Activated T-helper 1 cell treated with anti-CD3 and anti-CD28 coated beads, Interleukin-12 subunit alpha, Interleukin-12 subunit beta, Interleukin-2, Interleukin-4 antibody, amounts not matched to agents 30 ng/mL and 10 ng/mL and 1 ng/mL, durations not matched to agents 14 hours and 24 hours and 36 hours (primary cell): ENCODE results near the gene FGD3. TPM values are rescaled to one million over a fixed set of nuclear protein-coding genes. Genes with fewer than 3 reads are reported as not detected.
"Not testable (repeated sequence)": the region's sequence is repeated elsewhere in the genome, so short reads cannot be mapped to it uniquely, and the experiment has no call there.

ENCODE experiments used
- DNase-seq: peaks from one replicate; pipeline ENCODE4 v3.0.0; 2021; ENCODE audit warnings: low spot score
- H3K27ac Mint-ChIP-seq: one replicate; pipeline ENCODE4 v1.8.0; 2021; ENCODE audit warnings: mild to moderate bottlenecking, mixed read lengths
- H3K27me3 Mint-ChIP-seq: one replicate; pipeline ENCODE4 v1.8.0; 2022; ENCODE audit warnings: mild to moderate bottlenecking, moderate library complexity, mixed read lengths; ENCODE audit not compliant: insufficient read depth
- H3K36me3 Mint-ChIP-seq: one replicate; pipeline ENCODE4 v1.8.0; 2021; ENCODE audit warnings: low read depth, mixed read lengths
- H3K4me1 Mint-ChIP-seq: one replicate; pipeline ENCODE4 v1.8.0; 2021; ENCODE audit warnings: low read depth, mixed read lengths
- H3K4me3 Mint-ChIP-seq: one replicate; pipeline ENCODE4 v1.8.0; 2021; ENCODE audit warnings: mild to moderate bottlenecking, moderate library complexity, mixed read lengths
- H3K9me3 Mint-ChIP-seq: one replicate; pipeline ENCODE4 v1.8.0; 2021; ENCODE audit warnings: mixed read lengths
- intact Hi-C: fragments of 100-400 bp; cut with micrococcal nuclease; formaldehyde crosslinking; loops from one replicate; pipeline ENCODE4 v1.15.1; 2024
- total RNA-seq: library from RNA; stranded (reverse); gene quantifications from 2 replicates; pipeline ENCODE4 v1.2.3, GENCODE V29; 2022

FGD3 gene, protein sequence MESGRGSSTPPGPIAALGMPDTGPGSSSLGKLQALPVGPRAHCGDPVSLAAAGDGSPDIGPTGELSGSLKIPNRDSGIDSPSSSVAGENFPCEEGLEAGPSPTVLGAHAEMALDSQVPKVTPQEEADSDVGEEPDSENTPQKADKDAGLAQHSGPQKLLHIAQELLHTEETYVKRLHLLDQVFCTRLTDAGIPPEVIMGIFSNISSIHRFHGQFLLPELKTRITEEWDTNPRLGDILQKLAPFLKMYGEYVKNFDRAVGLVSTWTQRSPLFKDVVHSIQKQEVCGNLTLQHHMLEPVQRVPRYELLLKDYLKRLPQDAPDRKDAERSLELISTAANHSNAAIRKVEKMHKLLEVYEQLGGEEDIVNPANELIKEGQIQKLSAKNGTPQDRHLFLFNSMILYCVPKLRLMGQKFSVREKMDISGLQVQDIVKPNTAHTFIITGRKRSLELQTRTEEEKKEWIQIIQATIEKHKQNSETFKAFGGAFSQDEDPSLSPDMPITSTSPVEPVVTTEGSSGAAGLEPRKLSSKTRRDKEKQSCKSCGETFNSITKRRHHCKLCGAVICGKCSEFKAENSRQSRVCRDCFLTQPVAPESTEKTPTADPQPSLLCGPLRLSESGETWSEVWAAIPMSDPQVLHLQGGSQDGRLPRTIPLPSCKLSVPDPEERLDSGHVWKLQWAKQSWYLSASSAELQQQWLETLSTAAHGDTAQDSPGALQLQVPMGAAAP
- total RNA-seq: 43.9 and 44.0 TPM in 2 replicates

DNA sequence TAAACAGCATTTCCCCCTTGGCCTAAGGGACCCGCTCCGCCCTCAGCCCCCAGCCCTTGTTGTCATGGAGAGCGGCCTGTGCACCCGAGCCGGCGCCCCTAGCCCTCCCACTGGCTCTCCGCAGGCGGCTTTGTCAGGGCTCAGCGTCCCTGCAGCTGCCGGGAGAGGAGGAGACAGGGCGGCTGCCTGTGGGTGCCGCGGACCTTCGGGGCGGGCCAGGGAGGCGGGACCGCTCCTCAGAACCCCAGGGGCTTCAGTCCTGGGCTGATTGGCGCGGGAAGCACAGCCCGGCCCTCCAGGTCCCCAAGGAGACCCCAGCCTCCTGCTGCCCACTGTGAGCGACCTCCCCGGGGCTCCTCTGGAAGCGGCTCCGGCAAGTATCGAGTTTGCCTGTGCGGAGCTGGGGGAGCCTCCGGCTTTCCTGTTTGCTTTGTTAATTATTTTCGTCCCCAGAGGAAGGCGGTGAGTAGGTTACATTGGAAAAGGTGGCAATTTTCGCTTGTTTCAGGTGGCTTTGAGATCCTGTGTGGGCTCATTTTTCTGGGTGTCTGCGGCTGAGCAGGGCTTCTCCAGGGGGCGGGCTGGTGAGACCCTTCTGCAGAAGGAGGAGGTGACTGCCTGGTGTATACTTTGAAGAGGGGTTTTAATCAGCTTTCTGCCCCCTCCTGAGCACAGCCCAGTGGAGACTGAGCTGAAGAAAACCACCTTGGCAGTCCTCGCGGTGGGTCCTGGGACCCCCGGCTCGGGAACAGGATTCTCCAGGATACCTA lies at the start of gene FGD3:
FGD3 (plus strand) TSS at position 256 of the 770 bp plus-strand sequence. CDS start 28,734 bp downstream, outside the sequence.
- peak within 1 kb of the TSS; percentile 84 for H3K4me3 Mint-ChIP-seq
- peaks cover 13% of the 10 kb centered on the region for H3K27me3 Mint-ChIP-seq
- H3K27ac Mint-ChIP-seq: no peak within 1 kb of the TSS
- no peak for DNase-seq
- H3K9me3 Mint-ChIP-seq: no peaks in the 10 kb centered on the region
- intact Hi-C loops: no loop called here
- H3K36me3 Mint-ChIP-seq: peaks cover 2% of the 10 kb centered on the region
- peaks cover 27% of the 10 kb centered on the region for H3K4me1 Mint-ChIP-seq

DNA sequence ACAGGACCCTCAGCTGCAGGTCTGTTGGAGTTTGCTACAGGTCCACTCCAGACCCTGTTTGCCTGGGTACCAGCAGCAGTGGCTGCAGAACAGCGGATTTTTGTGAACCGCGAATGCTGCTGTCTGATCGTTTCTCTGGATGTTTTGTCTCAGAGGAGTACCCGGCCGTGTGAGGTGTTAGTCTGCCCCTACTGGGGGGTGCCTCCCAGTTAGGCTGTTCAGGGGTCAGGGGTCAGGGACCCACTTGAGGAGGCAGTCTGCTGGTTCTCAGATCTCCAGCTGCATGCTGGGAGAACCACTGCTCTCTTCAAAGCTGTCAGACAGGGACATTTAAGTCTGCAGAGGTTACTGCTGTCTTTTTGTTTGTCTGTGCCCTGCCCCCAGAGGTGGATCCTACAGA lies 42.2 kb upstream of the FGD3 start:
- H3K27me3 Mint-ChIP-seq, H3K9me3 Mint-ChIP-seq, H3K4me1 Mint-ChIP-seq, DNase-seq, H3K36me3 Mint-ChIP-seq, intact Hi-C loops, H3K27ac Mint-ChIP-seq, H3K4me3 Mint-ChIP-seq: not testable (repeated sequence)

DNA sequence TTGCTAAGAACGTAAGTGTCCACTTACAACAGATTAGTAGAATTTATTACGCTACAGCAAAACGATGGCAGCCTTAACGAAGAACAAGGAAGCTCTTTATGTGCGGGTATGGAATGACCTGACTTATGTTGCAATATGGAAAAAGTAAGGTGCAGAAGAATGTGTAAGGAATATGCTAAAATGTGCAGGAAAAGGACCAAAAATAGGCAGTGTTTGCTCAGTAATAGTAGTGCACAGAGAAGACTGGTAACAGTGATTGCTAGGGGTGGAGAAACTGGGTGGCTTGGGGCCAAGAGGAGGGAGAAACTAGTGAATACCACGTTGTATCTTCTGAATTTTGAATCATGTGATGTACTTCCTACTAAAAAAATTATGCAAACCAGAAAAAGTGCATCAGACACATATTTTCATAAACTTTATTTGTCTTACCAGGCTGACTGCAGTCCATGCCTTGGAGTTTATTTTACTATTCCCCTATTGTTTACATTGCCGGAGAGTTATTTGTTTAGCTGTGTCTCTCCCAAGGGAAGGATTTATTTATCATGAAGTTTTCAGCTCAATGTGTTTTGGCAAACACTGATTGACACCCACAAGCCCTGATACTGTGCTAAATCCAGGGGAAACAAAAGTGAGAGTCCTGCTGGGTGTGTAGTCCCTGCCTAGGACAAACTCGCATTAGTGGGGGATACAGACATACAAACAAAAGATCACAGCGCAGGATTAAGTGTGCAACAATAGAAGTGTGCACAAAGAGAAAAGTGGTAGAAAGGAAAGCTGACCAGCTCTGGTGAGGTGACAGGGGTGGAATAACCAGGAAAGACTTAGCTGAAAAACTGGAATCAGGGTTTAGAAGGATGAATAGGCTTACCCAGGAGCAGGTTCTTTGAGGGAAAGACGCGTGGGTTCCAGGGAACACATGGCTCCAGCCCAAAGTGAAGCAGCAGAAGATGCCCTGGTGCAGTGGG lies 35.5 kb upstream of the FGD3 start:
- DNase-seq: no peak
- Mint-ChIP-seq H3K4me3 (no peak overlapping the region), H3K4me1 (no peaks in the 10 kb centered on the region), H3K9me3 (no peaks in the 10 kb centered on the region), H3K27ac (no peak overlapping the region), H3K27me3 (peaks cover 30% of the 10 kb centered on the region), H3K36me3 (no peaks in the 10 kb centered on the region)
- intact Hi-C loops: no loop called here

DNA sequence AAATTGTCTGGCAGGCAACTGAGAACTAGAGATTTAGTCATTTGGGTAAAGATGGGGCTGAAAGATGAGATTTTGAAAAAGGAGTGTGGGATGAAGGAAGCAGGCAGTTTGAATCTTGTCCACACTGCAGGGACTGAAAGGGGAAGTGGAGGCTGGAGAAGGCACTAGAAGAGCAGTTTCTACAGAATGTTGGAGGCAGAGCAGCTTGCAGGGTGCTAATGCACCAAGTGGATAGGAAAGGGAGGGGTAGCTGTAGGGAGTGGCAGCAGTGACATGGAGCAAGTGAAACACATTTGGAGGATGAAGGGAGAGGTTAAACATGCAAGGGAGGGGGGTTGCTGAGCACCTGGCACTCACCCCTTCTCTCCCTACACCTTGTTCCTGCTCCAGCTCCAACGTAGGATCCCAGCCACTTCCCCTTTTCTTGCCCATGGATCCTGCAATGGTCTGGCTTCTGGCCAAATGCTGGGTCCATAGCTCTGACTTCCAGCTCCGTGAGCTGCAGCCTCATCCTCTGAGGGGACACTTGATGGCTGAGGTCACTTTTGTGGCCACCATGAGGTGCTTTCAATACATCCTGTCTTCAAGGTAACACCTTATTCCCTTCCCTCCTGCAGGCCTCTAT lies 30.0 kb upstream of the FGD3 start:
- H3K9me3 Mint-ChIP-seq: no peaks in the 10 kb centered on the region
- H3K27ac Mint-ChIP-seq: no peak overlapping the region
- intact Hi-C loops: no loop called here

DNA sequence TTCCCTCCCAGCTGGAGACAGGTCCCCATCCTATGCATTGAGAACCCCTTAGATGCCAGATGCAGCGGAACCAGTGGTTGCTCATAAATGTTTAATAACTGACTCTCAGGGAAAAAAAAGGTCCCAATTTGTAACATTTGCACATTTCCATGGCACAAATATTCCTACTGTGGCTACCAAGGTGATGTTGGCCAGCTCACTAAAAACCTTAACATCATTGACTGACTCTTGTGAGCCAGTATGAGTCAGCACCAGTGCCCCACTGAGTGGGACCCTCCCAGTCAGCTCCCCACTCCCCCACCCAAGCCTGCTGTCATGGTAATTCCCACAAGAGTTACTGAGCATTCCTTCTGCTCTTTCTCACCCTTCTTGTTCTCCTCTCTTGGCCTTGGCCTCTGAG lies 26.9 kb upstream of the FGD3 start:
- H3K4me3 Mint-ChIP-seq: no peak overlapping the region
- intact Hi-C loops: no loop called here
- H3K4me1 Mint-ChIP-seq: no peaks in the 10 kb centered on the region
- H3K36me3 Mint-ChIP-seq: no peaks in the 10 kb centered on the region
- peaks cover 9% of the 10 kb centered on the region for H3K27me3 Mint-ChIP-seq
- DNase-seq: no peak
- H3K27ac Mint-ChIP-seq: no peak overlapping the region
- no peaks in the 10 kb centered on the region for H3K9me3 Mint-ChIP-seq

More for the DNA sequence above, 30.0 kb upstream of the FGD3 start:
- no peaks in the 10 kb centered on the region for H3K4me1 Mint-ChIP-seq
- no peaks in the 10 kb centered on the region for H3K36me3 Mint-ChIP-seq
- H3K4me3 Mint-ChIP-seq: no peak overlapping the region
- H3K27me3 Mint-ChIP-seq: peaks cover 23% of the 10 kb centered on the region
- DNase-seq: no peak

DNA sequence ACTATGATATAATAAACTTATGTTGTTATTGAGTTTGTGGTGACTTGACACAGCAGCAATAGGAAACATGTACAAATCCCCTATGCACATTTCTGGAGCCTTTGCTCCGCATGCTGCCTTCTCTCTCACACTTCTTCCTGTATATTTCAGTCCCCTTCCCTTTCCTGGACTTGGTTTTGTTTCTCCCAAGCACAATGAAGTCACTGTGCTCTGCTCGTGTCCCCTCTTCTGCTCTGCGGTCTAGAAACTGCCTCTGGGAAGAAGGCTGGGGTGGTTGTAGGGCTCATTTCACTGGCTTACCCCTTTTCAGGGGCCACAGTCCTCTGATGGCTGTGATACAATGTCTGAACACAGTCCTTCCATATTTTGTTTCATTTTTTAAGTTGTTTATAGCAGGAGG lies 15.7 kb upstream of the FGD3 start:
- Mint-ChIP-seq H3K9me3 (peaks cover 9% of the 10 kb centered on the region), H3K4me3 (no peak overlapping the region), H3K27ac (no peak overlapping the region), H3K36me3 (no peaks in the 10 kb centered on the region), H3K27me3 (peaks cover 8% of the 10 kb centered on the region), H3K4me1 (no peaks in the 10 kb centered on the region)
- DNase-seq: no peak
- intact Hi-C loops: no loop called here

DNA sequence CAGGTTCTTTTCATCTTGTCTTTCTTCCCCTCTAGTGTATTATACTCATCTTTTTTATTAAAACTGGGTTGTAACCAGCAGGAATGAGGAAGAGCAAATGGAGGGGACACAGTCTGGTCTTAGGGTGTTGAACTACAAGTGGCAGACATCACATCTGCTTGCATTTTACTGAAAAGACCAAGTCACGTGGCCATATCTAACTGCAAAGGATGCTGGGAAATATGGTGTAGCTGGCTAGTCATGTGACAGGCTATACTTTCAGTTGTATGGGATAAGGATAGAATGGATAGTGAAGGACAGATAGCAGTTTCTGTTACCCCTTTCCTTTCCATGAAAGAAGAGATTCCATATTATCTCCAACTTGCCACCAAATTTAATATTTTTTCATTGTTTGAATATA lies 13.0 kb upstream of the FGD3 start:
- Mint-ChIP-seq H3K27ac (no peak overlapping the region), H3K4me3 (no peak overlapping the region), H3K9me3 (peaks cover 9% of the 10 kb centered on the region), H3K27me3 (peaks cover 13% of the 10 kb centered on the region), H3K4me1 (no peaks in the 10 kb centered on the region), H3K36me3 (no peaks in the 10 kb centered on the region)
- intact Hi-C loops: no loop called here
- no peak for DNase-seq

DNA sequence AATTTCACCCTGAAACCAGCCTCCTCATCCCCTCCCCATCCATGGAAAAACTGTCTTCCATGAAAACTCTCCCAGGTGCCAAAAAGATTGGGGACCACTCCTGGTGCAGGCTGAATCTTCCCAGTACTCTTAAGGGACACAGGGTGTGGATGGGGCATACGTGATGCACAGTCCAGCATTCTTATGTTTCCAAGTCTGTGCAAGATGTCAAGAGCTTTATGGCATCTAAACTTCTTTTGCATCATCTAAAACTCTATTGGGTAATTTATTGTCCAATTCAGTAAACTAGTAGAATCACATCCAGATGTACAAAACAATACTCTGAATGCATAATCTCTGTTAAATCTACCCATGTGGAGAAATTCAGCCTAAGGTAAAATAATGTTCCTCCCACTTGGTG lies 9.3 kb upstream of the FGD3 start:
- no peaks in the 10 kb centered on the region for H3K36me3 Mint-ChIP-seq
- intact Hi-C loops: no loop called here
- H3K4me1 Mint-ChIP-seq: no peaks in the 10 kb centered on the region
- H3K9me3 Mint-ChIP-seq: peaks cover 9% of the 10 kb centered on the region
- no peak for DNase-seq
- H3K27me3 Mint-ChIP-seq: peaks cover 15% of the 10 kb centered on the region
- no peak overlapping the region for H3K27ac Mint-ChIP-seq
- no peak overlapping the region for H3K4me3 Mint-ChIP-seq

DNA sequence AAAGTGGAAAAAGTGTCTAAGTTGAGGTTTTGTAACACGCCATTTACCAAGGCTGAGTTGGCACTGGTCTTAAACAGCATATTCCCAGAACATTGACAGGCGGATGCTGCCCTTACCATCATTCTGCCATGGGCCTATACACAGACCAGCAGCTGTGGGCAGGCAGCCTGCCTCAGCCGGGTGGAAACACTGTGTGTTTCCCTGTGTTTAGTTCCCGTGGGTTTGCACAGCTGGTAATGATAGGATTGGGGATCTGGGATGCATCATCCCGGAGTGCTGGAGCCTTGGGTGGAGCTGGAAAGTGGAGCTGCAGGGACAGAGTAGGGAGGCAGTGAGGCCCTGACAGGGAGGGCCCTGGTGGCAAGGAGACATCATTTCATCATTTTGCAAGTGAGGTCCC lies 5.5 kb upstream of the FGD3 start:
- H3K27ac Mint-ChIP-seq: no peak overlapping the region
- no peaks in the 10 kb centered on the region for H3K9me3 Mint-ChIP-seq
- intact Hi-C loops: no loop called here
- peaks cover 4% of the 10 kb centered on the region for H3K4me1 Mint-ChIP-seq
- peaks cover 2% of the 10 kb centered on the region for H3K36me3 Mint-ChIP-seq
- no peak for DNase-seq
- H3K4me3 Mint-ChIP-seq: no peak overlapping the region
- H3K27me3 Mint-ChIP-seq: peaks cover 14% of the 10 kb centered on the region

DNA sequence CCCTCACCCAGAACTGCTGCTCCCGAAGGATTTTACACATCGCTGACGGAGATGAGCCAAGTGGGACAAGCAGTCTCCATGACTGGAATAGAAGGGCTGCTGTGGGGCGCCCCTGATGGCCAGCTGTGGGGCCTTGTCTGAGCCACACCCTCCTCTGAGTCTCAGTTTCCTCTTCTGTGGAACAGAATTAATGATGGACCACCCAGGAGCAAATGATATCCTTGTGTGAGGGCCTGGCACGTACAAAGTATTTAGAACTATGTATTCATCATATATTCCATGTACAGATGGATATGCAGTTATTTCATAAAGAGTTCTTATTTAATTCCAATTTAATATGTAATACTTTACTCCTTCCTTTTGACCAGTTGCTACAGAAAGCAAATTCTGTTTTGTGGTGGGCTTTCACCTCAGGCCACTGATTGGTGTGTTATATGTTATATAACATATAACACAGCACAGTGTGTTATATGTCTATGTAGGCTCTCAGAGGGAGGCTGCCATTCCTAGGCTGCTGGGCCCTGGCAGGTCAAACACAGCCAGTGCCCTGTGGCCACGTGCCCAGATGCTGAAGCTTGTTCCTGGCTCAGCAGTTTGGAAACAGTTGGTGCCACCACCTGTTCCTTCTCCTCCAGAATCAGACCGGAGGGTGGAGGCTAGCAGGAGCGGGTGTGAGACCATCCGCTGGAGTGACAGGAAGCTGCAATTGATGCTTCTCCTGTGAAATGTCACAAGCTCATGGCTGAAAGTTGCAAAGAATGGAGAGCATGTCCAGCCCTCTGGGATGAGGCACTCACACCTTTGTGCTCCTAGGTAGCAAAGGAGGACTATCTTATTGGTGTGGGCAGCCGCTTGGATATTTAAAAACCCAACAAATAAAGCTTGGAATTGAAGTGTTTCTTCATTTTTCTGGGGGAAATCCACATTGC lies 4.4 kb upstream of the FGD3 start:
- H3K4me1 Mint-ChIP-seq: peaks cover 12% of the 10 kb centered on the region
- intact Hi-C loops: no loop called here
- H3K9me3 Mint-ChIP-seq: no peaks in the 10 kb centered on the region
- H3K27ac Mint-ChIP-seq: no peak overlapping the region
- H3K27me3 Mint-ChIP-seq: peaks cover 15% of the 10 kb centered on the region
- peaks cover 2% of the 10 kb centered on the region for H3K36me3 Mint-ChIP-seq
- no peak for DNase-seq
- H3K4me3 Mint-ChIP-seq: no peak overlapping the region

DNA sequence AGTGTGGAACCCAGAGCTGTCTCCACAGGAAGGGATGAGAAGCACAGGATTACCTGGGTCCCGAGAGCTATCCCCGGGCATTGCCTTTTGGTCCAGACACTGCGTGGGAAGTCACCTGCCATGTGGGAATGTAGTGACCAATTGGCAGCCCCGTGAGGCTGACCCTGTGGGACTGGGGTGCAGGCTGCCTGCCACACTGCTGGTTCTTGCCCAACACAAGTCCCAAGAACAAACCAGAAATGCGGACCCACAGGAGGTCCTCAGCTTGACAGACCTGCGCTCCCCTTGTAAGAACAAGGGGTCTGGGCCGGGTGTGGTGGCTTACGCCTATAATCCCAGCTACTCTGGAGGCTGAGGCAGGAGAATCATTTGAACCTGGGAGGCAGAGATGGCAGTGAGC lies 2.4 kb upstream of the FGD3 start:
- Mint-ChIP-seq H3K27ac (no peak overlapping the region), H3K4me1 (peaks cover 26% of the 10 kb centered on the region), H3K4me3 (no peak overlapping the region), H3K36me3 (peaks cover 2% of the 10 kb centered on the region), H3K27me3 (peaks cover 13% of the 10 kb centered on the region), H3K9me3 (no peaks in the 10 kb centered on the region)
- intact Hi-C loops: no loop called here
- DNase-seq: no peak
